HepG2 (cell line): ENCODE measurements around the gene PDZD2.

Experiments used
- EHMT2 ChIP-seq: fragments of 200-600 bp; sonication (generic); IDR thresholded peaks from 2 replicates; pipeline ENCODE4 v1.7.0; 2017; ENCODE audit warnings: antibody characterized with exemption, low read depth, low read length, borderline replicate concordance
- EZH2 ChIP-seq: conservative IDR thresholded peaks from 2 replicates; pipeline ENCODE4 v1.6.1; 2012; ENCODE audit warnings: mild to moderate bottlenecking, low read depth, low read length, moderate library complexity
- GTF3A ChIP-seq: sonication (generic); formaldehyde crosslinking; conservative IDR thresholded peaks from 2 replicates; pipeline ENCODE4 v1.4.0; 2020; ENCODE audit warnings: mild to moderate bottlenecking, missing genetic modification reagents
- MXI1 ChIP-seq: IDR thresholded peaks from 3 replicates; pipeline ENCODE4 v1.6.1; 2012; ENCODE audit warnings: low read depth, low read length, inconsistent platforms, borderline replicate concordance

GRCh38 chr5:31692561-31693221, 53.8 kb downstream of the PDZD2 start:
- TF ChIP-seq MXI1 (no peak), EHMT2 (no peak), GTF3A (CRISPR knock-in tag) (no peak), EZH2 (no peak)
